IMR-90 (cell line): ENCODE results near the gene EMX1. TPM values are rescaled to one million over a fixed set of nuclear protein-coding genes. Genes with fewer than 3 reads are reported as not detected.

Experiments used
- ATAC-seq: fragments of 200-7000 bp; cut with Tn5 transposase; 2 replicates; pipeline ENCODE4 v1.9.1; 2020; ENCODE audit warnings: low read depth, mild to moderate bottlenecking, moderate library complexity
- BruUV-seq: library from RNA; stranded (reverse); fragments of 400-500 nt; replicated peaks from 2 replicates; lab custom pipeline; 2021; lab: Mats Ljungman, UMichigan
- CTCF ChIA-PET: fragments of 300-600 bp; formaldehyde crosslinking; extraction: SDS; loops from one replicate; lab custom pipeline; 2021; ENCODE audit warnings: antibody characterized with exemption; lab: Yijun Ruan, JAX
- POLR2A ChIA-PET: fragments of 300-600 bp; sonication (Branson Sonifier 250); formaldehyde crosslinking; loops from one replicate; lab custom pipeline; 2022; ENCODE audit warnings: antibody characterized with exemption; ENCODE audit not compliant: unreplicated experiment; lab: Charles Lee
- DNase-seq: peaks from one replicate; pipeline ENCODE4 v3.0.0; 2013
- H2AFZ ChIP-seq: replicated peaks from 2 replicates; pipeline ENCODE3; 2013; ENCODE audit warnings: low read length, mild to moderate bottlenecking; ENCODE audit not compliant: poor library complexity
- H2AK5ac ChIP-seq: 2 replicates; pipeline ENCODE4 v1.6.1; 2013; ENCODE audit warnings: low read depth, low read length, inconsistent platforms
- H2AK9ac ChIP-seq: replicated peaks from 2 replicates; pipeline ENCODE3; 2013; ENCODE audit warnings: mild to moderate bottlenecking, low read depth, low read length, moderate library complexity; ENCODE audit not compliant: poor library complexity
- H2BK120ac ChIP-seq: 2 replicates; pipeline ENCODE4 v1.6.1; 2013; ENCODE audit warnings: low read depth, low read length, inconsistent platforms
- H2BK15ac ChIP-seq: 3 replicates; pipeline ENCODE4 v1.6.1; 2013; ENCODE audit warnings: low read depth, low read length, inconsistent platforms
- H2BK20ac ChIP-seq: 2 replicates; pipeline ENCODE4 v1.6.1; 2013; ENCODE audit warnings: low read depth, mild to moderate bottlenecking, inconsistent platforms, low read length, moderate library complexity
- H2BK5ac ChIP-seq: 2 replicates; pipeline ENCODE4 v1.6.1; 2013; ENCODE audit warnings: mild to moderate bottlenecking, low read depth, low read length, inconsistent platforms; ENCODE audit not compliant: poor library complexity, severe bottlenecking
- H3K14ac ChIP-seq: replicated peaks from 2 replicates; pipeline ENCODE4 v1.6.1; 2013; ENCODE audit warnings: low read depth, low read length, inconsistent platforms
- H3K18ac ChIP-seq: 2 replicates; pipeline ENCODE4 v1.6.1; 2013; ENCODE audit warnings: low read depth, low read length, control low read depth
- H3K23ac ChIP-seq: 2 replicates; pipeline ENCODE4 v1.6.1; 2013; ENCODE audit warnings: low read depth, low read length, inconsistent platforms
- H3K27ac ChIP-seq: 2 replicates; pipeline ENCODE4 v1.5.1; 2013; ENCODE audit warnings: mild to moderate bottlenecking, control low read depth, low read length; ENCODE audit not compliant: insufficient read depth
- H3K27me3 ChIP-seq: 2 replicates; pipeline ENCODE4 v1.6.1; 2013; ENCODE audit warnings: low read length; ENCODE audit not compliant: control insufficient read depth, insufficient read depth
- H3K36me3 ChIP-seq: 2 replicates; pipeline ENCODE4 v1.6.1; 2013; ENCODE audit warnings: low read length, mixed read lengths; ENCODE audit not compliant: control insufficient read depth, insufficient read depth
- H3K4ac ChIP-seq: 2 replicates; pipeline ENCODE4 v1.6.1; 2013; ENCODE audit warnings: low read depth, low read length, inconsistent platforms
- H3K4me1 ChIP-seq: 2 replicates; pipeline ENCODE4 v1.6.1; 2013; ENCODE audit warnings: low read length, mixed read lengths; ENCODE audit not compliant: control insufficient read depth, insufficient read depth
- H3K4me2 ChIP-seq: 2 replicates; pipeline ENCODE4 v1.6.1; 2013; ENCODE audit warnings: low read depth, mild to moderate bottlenecking, control low read depth, low read length, moderate library complexity
- H3K4me3 ChIP-seq: 2 replicates; pipeline ENCODE4 v1.5.1; 2013; ENCODE audit warnings: low read depth, mild to moderate bottlenecking, control low read depth, low read length, moderate library complexity; ENCODE audit not compliant: insufficient read depth
- H3K56ac ChIP-seq: 2 replicates; pipeline ENCODE4 v1.6.1; 2013; ENCODE audit warnings: low read length, inconsistent platforms; ENCODE audit not compliant: insufficient read depth; ENCODE audit errors: extremely low read depth
- H3K79me1 ChIP-seq, 2 experiments: 2 replicates each; pipeline ENCODE4 v1.6.1; 2013; ENCODE audit warnings: low read length in 2 of 2, inconsistent platforms in 1 of 2, low read depth in 1 of 2
- H3K9ac ChIP-seq: 2 replicates; pipeline ENCODE4 v1.6.1; 2013; ENCODE audit warnings: low read depth, low read length, control low read depth
- H3K9me1 ChIP-seq: 2 replicates; pipeline ENCODE4 v1.6.1; 2013; ENCODE audit warnings: low read length, inconsistent platforms; ENCODE audit not compliant: insufficient read depth
- H3K9me3 ChIP-seq: 2 replicates; pipeline ENCODE4 v1.6.1; 2013; ENCODE audit warnings: low read length; ENCODE audit not compliant: control insufficient read depth, insufficient read depth
- H4K20me1 ChIP-seq: 2 replicates; pipeline ENCODE4 v1.6.1; 2013; ENCODE audit warnings: low read length, inconsistent platforms; ENCODE audit not compliant: insufficient read depth
- H4K5ac ChIP-seq: 2 replicates; pipeline ENCODE4 v1.6.1; 2013; ENCODE audit warnings: mild to moderate bottlenecking, low read depth, low read length, control low read depth
- H4K8ac ChIP-seq, 2 experiments: 2 replicates each; pipeline ENCODE4 v1.6.1; 2013; ENCODE audit warnings: low read depth in 2 of 2, low read length in 2 of 2, control low read depth in 1 of 2, inconsistent platforms in 1 of 2
- H4K91ac ChIP-seq: 2 replicates; pipeline ENCODE4 v1.6.1; 2013; ENCODE audit warnings: low read depth, low read length, inconsistent platforms; ENCODE audit not compliant: insufficient read depth
- BHLHE40 ChIP-seq: fragments of 150-350 bp; IDR thresholded peaks from 2 replicates; pipeline ENCODE4 v1.6.1; 2016; ENCODE audit warnings: mild to moderate bottlenecking, low read depth, low read length
- CEBPB ChIP-seq: IDR thresholded peaks from 2 replicates; pipeline ENCODE4 v1.6.1; 2012; ENCODE audit warnings: low read depth, low read length, improper control_type of control experiment
- CHD1 ChIP-seq: IDR thresholded peaks from 2 replicates; pipeline ENCODE4 v1.6.1; 2012; ENCODE audit warnings: low read depth, low read length, improper control_type of control experiment
- CTCF ChIP-seq: conservative IDR thresholded peaks from 2 replicates; pipeline ENCODE4 v1.5.1; 2012; ENCODE audit warnings: mild to moderate bottlenecking, low read depth, low read length, improper control_type of control experiment
- FOS ChIP-seq: fragments of 150-350 bp; IDR thresholded peaks from 2 replicates; pipeline ENCODE4 v1.6.1; 2016; ENCODE audit warnings: low read depth, low read length
- MAFK ChIP-seq: IDR thresholded peaks from 2 replicates; pipeline ENCODE4 v1.6.1; 2012; ENCODE audit warnings: low read depth, low read length, improper control_type of control experiment
- MAZ ChIP-seq: IDR thresholded peaks from 2 replicates; pipeline ENCODE4 v1.6.1; 2012; ENCODE audit warnings: low read depth, mild to moderate bottlenecking, low read length, improper control_type of control experiment, moderate library complexity, borderline replicate concordance
- MXI1 ChIP-seq: IDR thresholded peaks from 2 replicates; pipeline ENCODE4 v1.6.1; 2012; ENCODE audit warnings: low read depth, mild to moderate bottlenecking, low read length, moderate library complexity, borderline replicate concordance
- NFE2L2 ChIP-seq: fragments of 150-350 bp; IDR thresholded peaks from 2 replicates; pipeline ENCODE4 v1.6.1; 2016; ENCODE audit warnings: low read depth, mild to moderate bottlenecking, low read length
- POLR2A ChIP-seq: IDR thresholded peaks from 2 replicates; pipeline ENCODE4 v1.6.1; 2012; ENCODE audit warnings: mild to moderate bottlenecking, low read depth, low read length
- RCOR1 ChIP-seq: IDR thresholded peaks from 2 replicates; pipeline ENCODE4 v1.6.1; 2012; ENCODE audit warnings: mild to moderate bottlenecking, low read length, improper control_type of control experiment; ENCODE audit not compliant: insufficient replicate concordance
- RFX5 ChIP-seq: IDR thresholded peaks from 2 replicates; pipeline ENCODE4 v1.8.0; 2012; ENCODE audit warnings: low read depth, mild to moderate bottlenecking, low read length, moderate library complexity
- SMC3 ChIP-seq: fragments of 150-350 bp; IDR thresholded peaks from 2 replicates; pipeline ENCODE4 v1.6.1; 2016; ENCODE audit warnings: low read depth, mild to moderate bottlenecking, antibody characterized with exemption, low read length, moderate library complexity
- USF2 ChIP-seq: fragments of 150-350 bp; IDR thresholded peaks from 2 replicates; pipeline ENCODE4 v1.6.1; 2017; ENCODE audit warnings: mild to moderate bottlenecking, antibody characterized with exemption, low read length, low read depth
- WGBS, 2 experiments: methylation state at CpG; one replicate each; pipeline versions ENCODE4 v1.1.5 to v1.1.7; 2013; ENCODE audit warnings: missing lambda C conversion rate in 2 of 2; ENCODE audit not compliant: insufficient read length in 1 of 2; ENCODE audit errors: extremely low coverage in 2 of 2; 5-methylcytosine and 5-hydroxymethylcytosine counted together
- dilution Hi-C: fragments of 300-500 bp; cut with HindIII; formaldehyde crosslinking; loops from one replicate; pipeline ENCODE4 v1.14.3; 2018; ENCODE audit warnings: low sequenced_read_pairs; ENCODE audit not compliant: unreplicated experiment
- in situ Hi-C: fragments of 300-500 bp; cut with MboI; formaldehyde crosslinking; loops from 3 replicates; pipeline ENCODE4 v1.14.3; 2019; ENCODE audit warnings: low sequenced_read_pairs, inconsistent platforms, mixed read lengths
- intact Hi-C: fragments of 100-400 bp; cut with micrococcal nuclease; formaldehyde crosslinking; loops from 2 replicates; pipeline ENCODE4 v1.10.0; 2022
- polyA plus RNA-seq, 3 experiments: library from polyadenylated mRNA; depleted of rRNA; stranded (reverse); fragments of >200 nt; gene quantifications; 2 replicates each; pipeline ENCODE4 v1.2.3, GENCODE V29; 2012; ENCODE audit warnings: low replicate concordance in 1 of 3
- total RNA-seq: library from RNA; depleted of rRNA; stranded (reverse); fragments of >200 nt; gene quantifications from 2 replicates; pipeline ENCODE4 v1.2.3, GENCODE V29; 2012
- TF ChIP-seq, protein P1 (sequence below): fragments of 150-350 bp; IDR thresholded peaks from 2 replicates; pipeline ENCODE4 v1.6.1; 2016; ENCODE audit warnings: low read depth, mild to moderate bottlenecking, low read length, moderate library complexity, borderline replicate concordance

EMX1 gene
- total and polyA plus RNA-seq, 2 of the 4 experiments (the other 2 are of a cell fraction), result not detected

- BruUV-seq, result no TSS peak
- Histone ChIP-seq H3K27me3 (no peaks in the 10 kb centered on the region), H3K14ac (no peak overlapping the region), H4K8ac (no peak overlapping the region), H2BK20ac (no peak overlapping the region), H3K4ac (no peak overlapping the region), H2AK9ac (peak overlapping the region; percentile 20), H3K4me3 (no peak overlapping the region), H2BK120ac (no peak overlapping the region), H4K5ac (no peak overlapping the region), H3K18ac (no peak overlapping the region), H3K9me1 (peaks cover 3% of the 10 kb centered on the region; the same call in 1 of the 2 replicates), H2BK5ac (no peak overlapping the region), H2AK5ac (no peak overlapping the region), H3K79me1 (no peaks in the 10 kb centered on the region), H3K4me1 (no peaks in the 10 kb centered on the region), H3K4me2 (no peak overlapping the region), H3K9ac (no peak overlapping the region), H3K9me3 (no peaks in the 10 kb centered on the region), H4K91ac (no peak overlapping the region), H2AFZ (no peak overlapping the region), H4K20me1 (no peaks in the 10 kb centered on the region), H2BK15ac (no peak overlapping the region), H3K36me3 (no peaks in the 10 kb centered on the region; the same call in 1 of the 2 replicates), H3K56ac (no peak overlapping the region), H3K23ac (no peak overlapping the region), H3K27ac (no peak overlapping the region)
- no peak for DNase-seq
- CTCF ChIA-PET, result no interaction called here
- intact Hi-C loops (no loop called here), dilution Hi-C loops (no loop called here), in situ Hi-C loops (no loop called here)
- no peak for ATAC-seq
- POLR2A ChIA-PET, result no interaction called here
- 80% methylated on average over 1 of the region's 24 CpGs; no CpG with 5 or more reads in 1 of the 2 experiments for WGBS, 2 experiments
- no peak for TF ChIP-seq MAZ
- TF ChIP-seq, protein P1, sequence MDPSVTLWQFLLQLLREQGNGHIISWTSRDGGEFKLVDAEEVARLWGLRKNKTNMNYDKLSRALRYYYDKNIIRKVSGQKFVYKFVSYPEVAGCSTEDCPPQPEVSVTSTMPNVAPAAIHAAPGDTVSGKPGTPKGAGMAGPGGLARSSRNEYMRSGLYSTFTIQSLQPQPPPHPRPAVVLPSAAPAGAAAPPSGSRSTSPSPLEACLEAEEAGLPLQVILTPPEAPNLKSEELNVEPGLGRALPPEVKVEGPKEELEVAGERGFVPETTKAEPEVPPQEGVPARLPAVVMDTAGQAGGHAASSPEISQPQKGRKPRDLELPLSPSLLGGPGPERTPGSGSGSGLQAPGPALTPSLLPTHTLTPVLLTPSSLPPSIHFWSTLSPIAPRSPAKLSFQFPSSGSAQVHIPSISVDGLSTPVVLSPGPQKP, result no peak
- no peak for TF ChIP-seq USF2
- TF ChIP-seq CTCF, result no peak
- TF ChIP-seq MXI1, result no peak
- TF ChIP-seq MAFK, result no peak
- TF ChIP-seq POLR2A, result no peak
- TF ChIP-seq CHD1, result no peak
- no peak for TF ChIP-seq CEBPB
- no peak for TF ChIP-seq NFE2L2
- TF ChIP-seq SMC3, result no peak
- TF ChIP-seq FOS, result no peak
- no peak for TF ChIP-seq BHLHE40
- no peak for TF ChIP-seq RFX5
- no peak for TF ChIP-seq RCOR1
Measured at GRCh38 chr2:72955228-72956049, 38.1 kb downstream of the EMX1 start.
